ENCODE results near the gene ABLIM2.

DNA sequence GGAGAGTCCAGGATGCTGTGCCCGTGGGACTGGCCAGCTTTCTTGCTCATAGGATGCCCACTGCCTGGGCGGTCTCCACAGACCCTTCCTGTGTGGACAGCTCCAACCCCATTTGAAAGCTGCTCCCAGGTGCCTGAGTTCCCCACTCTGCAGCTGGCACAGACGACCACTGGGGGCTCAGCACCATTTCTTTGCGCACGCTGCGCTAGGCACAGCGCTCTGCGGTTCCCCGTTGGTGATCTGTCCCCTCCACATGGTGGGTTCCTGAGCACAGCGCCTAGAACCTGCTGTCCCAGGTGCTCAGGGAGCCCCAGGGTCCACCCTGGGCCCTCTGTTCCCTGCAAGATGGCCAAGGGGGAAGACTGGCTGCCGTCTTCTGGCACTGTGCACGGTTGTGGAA lies 173.5 kb downstream of the ABLIM2 start:
- TF ChIP-seq POLR2AphosphoS5 (IDR thresholded peaks at IDR 0.05) (no peak), EZH2 (IDR thresholded peaks at IDR 0.05; ENCODE audit: borderline replicate concordance, insufficient read depth, low read length, poor library complexity, severe bottlenecking) (no peak), TAF1 (IDR thresholded peaks at IDR 0.05; ENCODE audit: low read depth) (no peak), SMC3 (conservative IDR thresholded peaks at IDR 0.05; ENCODE audit: poor library complexity) (no peak), EP300 (conservative IDR thresholded peaks at IDR 0.05; ENCODE audit: poor library complexity, severe bottlenecking) (no peak), MXI1 (conservative IDR thresholded peaks at IDR 0.05; ENCODE audit: poor library complexity, severe bottlenecking) (no peak)
- TF ChIP-seq, protein P1, sequence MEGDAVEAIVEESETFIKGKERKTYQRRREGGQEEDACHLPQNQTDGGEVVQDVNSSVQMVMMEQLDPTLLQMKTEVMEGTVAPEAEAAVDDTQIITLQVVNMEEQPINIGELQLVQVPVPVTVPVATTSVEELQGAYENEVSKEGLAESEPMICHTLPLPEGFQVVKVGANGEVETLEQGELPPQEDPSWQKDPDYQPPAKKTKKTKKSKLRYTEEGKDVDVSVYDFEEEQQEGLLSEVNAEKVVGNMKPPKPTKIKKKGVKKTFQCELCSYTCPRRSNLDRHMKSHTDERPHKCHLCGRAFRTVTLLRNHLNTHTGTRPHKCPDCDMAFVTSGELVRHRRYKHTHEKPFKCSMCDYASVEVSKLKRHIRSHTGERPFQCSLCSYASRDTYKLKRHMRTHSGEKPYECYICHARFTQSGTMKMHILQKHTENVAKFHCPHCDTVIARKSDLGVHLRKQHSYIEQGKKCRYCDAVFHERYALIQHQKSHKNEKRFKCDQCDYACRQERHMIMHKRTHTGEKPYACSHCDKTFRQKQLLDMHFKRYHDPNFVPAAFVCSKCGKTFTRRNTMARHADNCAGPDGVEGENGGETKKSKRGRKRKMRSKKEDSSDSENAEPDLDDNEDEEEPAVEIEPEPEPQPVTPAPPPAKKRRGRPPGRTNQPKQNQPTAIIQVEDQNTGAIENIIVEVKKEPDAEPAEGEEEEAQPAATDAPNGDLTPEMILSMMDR (IDR thresholded peaks at IDR 0.05; ENCODE audit: poor library complexity, severe bottlenecking): no peak
- TF ChIP-seq, protein P2, sequence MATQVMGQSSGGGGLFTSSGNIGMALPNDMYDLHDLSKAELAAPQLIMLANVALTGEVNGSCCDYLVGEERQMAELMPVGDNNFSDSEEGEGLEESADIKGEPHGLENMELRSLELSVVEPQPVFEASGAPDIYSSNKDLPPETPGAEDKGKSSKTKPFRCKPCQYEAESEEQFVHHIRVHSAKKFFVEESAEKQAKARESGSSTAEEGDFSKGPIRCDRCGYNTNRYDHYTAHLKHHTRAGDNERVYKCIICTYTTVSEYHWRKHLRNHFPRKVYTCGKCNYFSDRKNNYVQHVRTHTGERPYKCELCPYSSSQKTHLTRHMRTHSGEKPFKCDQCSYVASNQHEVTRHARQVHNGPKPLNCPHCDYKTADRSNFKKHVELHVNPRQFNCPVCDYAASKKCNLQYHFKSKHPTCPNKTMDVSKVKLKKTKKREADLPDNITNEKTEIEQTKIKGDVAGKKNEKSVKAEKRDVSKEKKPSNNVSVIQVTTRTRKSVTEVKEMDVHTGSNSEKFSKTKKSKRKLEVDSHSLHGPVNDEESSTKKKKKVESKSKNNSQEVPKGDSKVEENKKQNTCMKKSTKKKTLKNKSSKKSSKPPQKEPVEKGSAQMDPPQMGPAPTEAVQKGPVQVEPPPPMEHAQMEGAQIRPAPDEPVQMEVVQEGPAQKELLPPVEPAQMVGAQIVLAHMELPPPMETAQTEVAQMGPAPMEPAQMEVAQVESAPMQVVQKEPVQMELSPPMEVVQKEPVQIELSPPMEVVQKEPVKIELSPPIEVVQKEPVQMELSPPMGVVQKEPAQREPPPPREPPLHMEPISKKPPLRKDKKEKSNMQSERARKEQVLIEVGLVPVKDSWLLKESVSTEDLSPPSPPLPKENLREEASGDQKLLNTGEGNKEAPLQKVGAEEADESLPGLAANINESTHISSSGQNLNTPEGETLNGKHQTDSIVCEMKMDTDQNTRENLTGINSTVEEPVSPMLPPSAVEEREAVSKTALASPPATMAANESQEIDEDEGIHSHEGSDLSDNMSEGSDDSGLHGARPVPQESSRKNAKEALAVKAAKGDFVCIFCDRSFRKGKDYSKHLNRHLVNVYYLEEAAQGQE (IDR thresholded peaks at IDR 0.05; ENCODE audit: borderline replicate concordance): no peak

All from neural cell (in vitro differentiated cells).